Right lobe of liver (tissue), 6 donors: Measurements from ENCODE around the gene BHMT2. TPM values are rescaled to one million over a fixed set of nuclear protein-coding genes. Genes with fewer than 3 reads are reported as not detected.

Experiments used
- ATAC-seq, 4 donors: fragments of 200-7000 bp; cut with Tn5 transposase; one replicate each; pipeline ENCODE4 v1.9.1; 2020; ENCODE audit warnings: mild to moderate bottlenecking in 4 of 4, moderate library complexity in 4 of 4
- DNase-seq, 3 donors: peaks; one replicate each; pipeline ENCODE4 v3.0.0-alpha.2; 2020
- H3K27ac ChIP-seq, 3 donors: fragments of 200-600 bp; one replicate each; pipeline ENCODE4 v1.8.0; 2022
- H3K27me3 ChIP-seq, 2 donors: fragments of 200-600 bp; one replicate each; pipeline ENCODE4 v1.8.0; 2022
- H3K36me3 ChIP-seq, 4 donors: fragments of 200-600 bp; sonication (generic) in 1 of 4; one replicate each; pipeline versions ENCODE4 v1.5.1 to v1.8.0; 2017 to 2022; ENCODE audit warnings: control low read depth in 1 of 4
- H3K4me1 ChIP-seq, 4 donors: fragments of 200-600 bp; sonication (generic) in 1 of 4; one replicate each; pipeline versions ENCODE4 v1.5.1 to v1.8.0; 2017 to 2022; ENCODE audit warnings: control low read depth in 1 of 4
- H3K4me3 ChIP-seq, 3 donors: fragments of 200-600 bp; one replicate each; pipeline ENCODE4 v1.8.0; 2022
- H3K9me3 ChIP-seq, 4 donors: fragments of 200-600 bp; sonication (generic) in 1 of 4; one replicate each; pipeline versions ENCODE4 v1.5.1 to v1.8.0; 2017 to 2022; ENCODE audit warnings: control low read depth in 1 of 4
- CTCF ChIP-seq, 4 donors: fragments of 200-600 bp in 3 of 4; fragments of 450-650 bp in 1 of 4; IDR thresholded peaks; one replicate each; pipeline versions ENCODE4 v1.5.1 to v1.8.0; 2016 to 2022; ENCODE audit warnings: antibody characterized with exemption in 4 of 4, mild to moderate bottlenecking in 2 of 4
- POLR2A ChIP-seq: fragments of 450-650 bp; IDR thresholded peaks from one replicate; pipeline ENCODE4 v1.6.1; 2017; ENCODE audit warnings: antibody characterized with exemption, mild to moderate bottlenecking
- WGBS: methylation state at CpG from one replicate; pipeline ENCODE4 v1.1.6; 2018; ENCODE audit warnings: low coverage, low lambda C conversion rate; ENCODE audit not compliant: insufficient coverage; ENCODE audit errors: missing lambda C conversion rate; 5-methylcytosine and 5-hydroxymethylcytosine counted together
- intact Hi-C, 2 donors: fragments of 100-400 bp; cut with DNase I; formaldehyde crosslinking; loops; one replicate each; pipeline versions ENCODE4 v1.11.2 to v1.14.1; 2022
- total RNA-seq, 6 experiments: library from RNA; depleted of rRNA in 2 of 6; stranded (reverse); fragments of >200 nt in 2 of 6; fragmentation: NEBNext Ultra II Directional in 3 of 6; extraction: Animal tissue kit (Norgen Biotek cat#: 25700) in 3 of 6; gene quantifications; one replicate each; pipeline versions ENCODE4 v1.1.0 to v1.2.4, GENCODE V29; 2016 to 2023
- donor health status: DM: no; HTN: yes; CAD: no.
- donor health status: DM: no; HTN: no; CAD: no.
- donor health status: DM: no; HTN: no; CAD: no.
- donor health status: DM: no; HTN: yes; CAD: no.
- donor health status: DM: no; HTN: yes; CAD: no.

Gene BHMT2
- total RNA-seq, 6 experiments from 2014 or later = 206 to 392 (median 280) TPM

GRCh38 chr5:79105868-79106267 lies 36.3 kb downstream of the BHMT2 start:
- H3K4me3 ChIP-seq = no peak overlapping the region
- no peaks in the 10 kb centered on the region for H3K9me3 ChIP-seq
- H3K36me3 ChIP-seq = no peaks in the 10 kb centered on the region
- 68% methylated on average over 2 of the region's 2 CpGs for WGBS
- H3K27me3 ChIP-seq = no peaks in the 10 kb centered on the region
- intact Hi-C loops = no loop called here
- ATAC-seq = no peak
- TF ChIP-seq POLR2A = no peak
- no peak for TF ChIP-seq CTCF (IDR thresholded peaks at IDR 0.05)
- no peak overlapping the region for H3K27ac ChIP-seq
- no peak for DNase-seq
- H3K4me1 ChIP-seq = peaks cover 0 to 29% (median 10%) of the 10 kb centered on the region in 4 donors

- ATAC-seq = peak in 1 of 4 donors; percentile 4
These were observed 37.6 kb downstream of the BHMT2 start for GRCh38 chr5:79107020-79107796.

GRCh38 chr5:79108086-79108485 lies 38.5 kb downstream of the BHMT2 start:
- no peaks in the 10 kb centered on the region for H3K36me3 ChIP-seq
- H3K4me1 ChIP-seq = peaks cover 0 to 34% (median 10%) of the 10 kb centered on the region in 4 donors
- H3K27ac ChIP-seq = peak overlapping the region in 2 of 3 donors; percentile 24 to 67
- ATAC-seq (no peak), DNase-seq (no peak)
- intact Hi-C loops = no loop called here
- H3K27me3 ChIP-seq = no peaks in the 10 kb centered on the region
- WGBS = 58% methylated on average over 3 of the region's 3 CpGs
- H3K9me3 ChIP-seq = no peaks in the 10 kb centered on the region
- no peak for TF ChIP-seq POLR2A
- no peak for TF ChIP-seq CTCF (IDR thresholded peaks at IDR 0.05)
- no peak overlapping the region for H3K4me3 ChIP-seq

More at GRCh38 chr5:79107020-79107796, 37.6 kb downstream of the BHMT2 start:
- Histone ChIP-seq H3K27me3 (no peaks in the 10 kb centered on the region), H3K9me3 (no peaks in the 10 kb centered on the region), H3K27ac (peak overlapping the region in 1 of 3 donors; percentile 67), H3K4me1 (peaks cover 0 to 33% (median 10%) of the 10 kb centered on the region in 4 donors), H3K4me3 (no peak overlapping the region), H3K36me3 (no peaks in the 10 kb centered on the region)
- intact Hi-C loops = no loop called here
- WGBS = 50% methylated on average over 7 of the region's 7 CpGs
- no peak for DNase-seq
- TF ChIP-seq POLR2A (no peak), CTCF (IDR thresholded peaks at IDR 0.05) (no peak)

- intact Hi-C loops = no loop called here
- TF ChIP-seq CTCF (IDR thresholded peaks at IDR 0.05) (no peak), POLR2A (no peak)
- Histone ChIP-seq H3K27me3 (no peaks in the 10 kb centered on the region), H3K9me3 (no peaks in the 10 kb centered on the region), H3K4me3 (no peak overlapping the region), H3K4me1 (peaks cover 0 to 42% (median 14%) of the 10 kb centered on the region in 4 donors), H3K27ac (peak overlapping the region in 2 of 3 donors; percentile 24 to 67), H3K36me3 (no peaks in the 10 kb centered on the region)
- ATAC-seq = peak in 3 of 4 donors; percentile 1 to 26 (median 5)
- peak in 1 of 3 donors; percentile 65 for DNase-seq
- 28% methylated on average over 5 of the region's 8 CpGs for WGBS
These were observed 39.2 kb downstream of the BHMT2 start for GRCh38 chr5:79108792-79109191.
